Keratinocyte (primary cell): ENCODE results near the gene OR52I1. TPM values are rescaled to one million over a fixed set of nuclear protein-coding genes. Genes with fewer than 3 reads are reported as not detected.

Experiments
- DNase-seq: peaks from one replicate; pipeline ENCODE4 v3.0.0-alpha.2; 2011; ENCODE audit warnings: low read depth, missing footprints, low spot score
- FAIRE-seq: peaks from 2 replicates; lab custom pipeline; 2011; peaks lifted over from hg19 to GRCh38; lab: Jason Lieb, UNC
- H2AFZ ChIP-seq: 2 replicates; pipeline ENCODE4 v1.6.0; 2012; ENCODE audit warnings: low read length, control low read depth, inconsistent platforms; ENCODE audit not compliant: control insufficient read depth
- H3K27ac ChIP-seq: 2 replicates; pipeline ENCODE4 v1.5.1; 2011; ENCODE audit warnings: low read length; ENCODE audit not compliant: control insufficient read depth, insufficient read depth
- H3K27me3 ChIP-seq: 3 replicates; pipeline ENCODE4 v1.6.0; 2011; ENCODE audit warnings: low read length; ENCODE audit not compliant: control insufficient read depth, insufficient read depth; ENCODE audit errors: extremely low read depth
- H3K36me3 ChIP-seq, 2 experiments: 2 replicates in 1 of 2; 3 replicates in 1 of 2; pipeline ENCODE4 v1.5.1; 2011; ENCODE audit warnings: low read length in 2 of 2, mild to moderate bottlenecking in 1 of 2; ENCODE audit not compliant: control insufficient read depth in 2 of 2, insufficient read depth in 2 of 2; ENCODE audit errors: extremely low read depth in 1 of 2
- H3K4me1 ChIP-seq: 3 replicates; pipeline ENCODE4 v1.5.1; 2011; ENCODE audit warnings: low read length; ENCODE audit not compliant: control insufficient read depth, insufficient read depth; ENCODE audit errors: extremely low read depth
- H3K4me2 ChIP-seq: 3 replicates; pipeline ENCODE4 v1.6.0; 2011; ENCODE audit warnings: low read depth, low read length; ENCODE audit not compliant: control insufficient read depth, insufficient read depth; ENCODE audit errors: extremely low read depth
- H3K4me3 ChIP-seq, 3 experiments: fragments of 200-600 bp in 1 of 3; sonication (generic) in 1 of 3; 2 replicates in 2 of 3; 3 replicates in 1 of 3; pipeline ENCODE4 v1.5.1; 2011 to 2016; ENCODE audit warnings: low read length in 3 of 3, mild to moderate bottlenecking in 3 of 3, control low read depth in 2 of 3, inconsistent platforms in 1 of 3, low read depth in 1 of 3, mixed read lengths in 1 of 3, mixed run types in 1 of 3, moderate library complexity in 1 of 3; ENCODE audit not compliant: control insufficient read depth in 2 of 3, insufficient read depth in 2 of 3; ENCODE audit errors: extremely low read depth in 1 of 3
- H3K79me2 ChIP-seq: 2 replicates; pipeline ENCODE4 v1.6.0; 2012; ENCODE audit warnings: low read length; ENCODE audit not compliant: control insufficient read depth, insufficient read depth
- H3K9ac ChIP-seq: 3 replicates; pipeline ENCODE4 v1.6.0; 2011; ENCODE audit warnings: low read length; ENCODE audit not compliant: control insufficient read depth, insufficient read depth; ENCODE audit errors: extremely low read depth
- H3K9me1 ChIP-seq: 3 replicates; pipeline ENCODE4 v1.6.0; 2011; ENCODE audit warnings: low read length; ENCODE audit not compliant: control insufficient read depth, insufficient read depth; ENCODE audit errors: extremely low read depth
- H3K9me3 ChIP-seq: 2 replicates; pipeline ENCODE4 v1.5.1; 2012; ENCODE audit warnings: low read depth, low read length; ENCODE audit not compliant: control insufficient read depth
- H4K20me1 ChIP-seq: 3 replicates; pipeline ENCODE4 v1.6.0; 2011; ENCODE audit warnings: low read length; ENCODE audit not compliant: control insufficient read depth, insufficient read depth; ENCODE audit errors: extremely low read depth
- CTCF ChIP-seq, 3 experiments: IDR thresholded peaks in 1 of 3; conservative IDR thresholded peaks in 1 of 3; optimal IDR thresholded peaks in 1 of 3; 2 replicates in 2 of 3; 3 replicates in 1 of 3; pipeline versions ENCODE3 to v1.5.1; 2011; ENCODE audit warnings: low read length in 3 of 3, mild to moderate bottlenecking in 3 of 3, moderate library complexity in 2 of 3, control low read depth in 1 of 3, inconsistent platforms in 1 of 3; ENCODE audit not compliant: insufficient read depth in 2 of 3; ENCODE audit errors: extremely low read depth in 1 of 3
- EZH2 ChIP-seq: IDR thresholded peaks from one replicate; pipeline ENCODE4 v1.6.1; 2012; ENCODE audit warnings: inconsistent platforms, mild to moderate bottlenecking, low read length, moderate library complexity
- dilution Hi-C: fragments of 300-500 bp; cut with MboI; formaldehyde crosslinking; loops from one replicate; pipeline ENCODE4 v1.7.0; 2020; ENCODE audit warnings: low sequenced_read_pairs; ENCODE audit not compliant: extremely low pct_ligation_motif_present
- polyA plus RNA-seq, 5 experiments: library from polyadenylated mRNA; depleted of rRNA in 3 of 5; stranded (reverse) in 3 of 5; stranded (forward) in 1 of 5; unstranded in 1 of 5; fragments of >200 nt; gene quantifications; 1 replicate in 1 of 5; 2 replicates in 3 of 5; 3 replicates in 1 of 5; pipeline versions ENCODE4 v1.2.1 to v1.2.3, GENCODE V29; 2011 to 2012; ENCODE audit warnings: missing spikeins in 2 of 5, low read depth in 1 of 5, low replicate concordance in 1 of 5

Gene OR52I1
- polyA plus RNA-seq, 1 donor (not counting 4 experiments of a cell fraction or from before 2014, with no cell fraction given) = not detected

- Histone ChIP-seq H3K27me3 (no peaks in the 10 kb centered on the region), H3K9me1 (no peaks in the 10 kb centered on the region), H3K4me1 (no peaks in the 10 kb centered on the region), H4K20me1 (no peaks in the 10 kb centered on the region), H3K27ac (no peak overlapping the region), H3K36me3 (no peaks in the 10 kb centered on the region), H3K4me2 (no peak overlapping the region), H3K9ac (no peak overlapping the region), H3K9me3 (no peaks in the 10 kb centered on the region), H2AFZ (no peak overlapping the region), H3K79me2 (no peaks in the 10 kb centered on the region), H3K4me3 (no peak overlapping the region)
- dilution Hi-C loops = no loop called here
- no peak for FAIRE-seq
- no peak for TF ChIP-seq CTCF (optimal IDR thresholded peaks at IDR 0.05 in 1 of 3, IDR thresholded peaks at IDR 0.05 in 1 of 3, conservative IDR thresholded peaks at IDR 0.05 in 1 of 3; ENCODE audit: extremely low read depth in 1 of 3, insufficient read depth in 2 of 3, low read length in 3 of 3)
- no peak for TF ChIP-seq EZH2
- no peak for DNase-seq
These were observed 4.8 kb upstream of the OR52I1 start for GRCh38 chr11:4589017-4589416.

DNA sequence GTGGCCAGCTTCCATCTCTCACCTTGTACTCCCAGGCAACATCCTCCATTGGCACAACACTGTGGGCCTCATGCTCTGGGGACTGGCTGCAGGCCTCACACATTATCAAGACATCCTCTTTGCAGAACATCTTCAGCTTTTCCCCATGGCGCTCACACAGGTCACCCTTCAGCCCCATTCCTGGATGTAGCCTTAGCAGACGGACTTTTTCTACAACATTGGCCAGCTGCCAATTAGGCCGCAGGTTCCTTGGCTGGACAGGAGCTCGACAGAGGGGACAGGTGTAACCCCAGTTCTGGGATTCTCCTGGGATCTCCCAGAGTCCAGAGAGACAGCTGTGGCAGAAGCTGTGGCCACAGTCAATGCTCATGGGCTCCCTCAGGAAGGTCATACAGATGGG is 11.2 kb downstream of the OR52I1 start:
- H4K20me1 ChIP-seq = no peaks in the 10 kb centered on the region
- peaks cover 7% of the 10 kb centered on the region for H3K4me1 ChIP-seq
- no peak overlapping the region for H3K4me3 ChIP-seq
- no peaks in the 10 kb centered on the region for H3K9me1 ChIP-seq
- H3K9ac ChIP-seq = no peak overlapping the region
- H3K79me2 ChIP-seq = no peaks in the 10 kb centered on the region
- no peak overlapping the region for H2AFZ ChIP-seq
- H3K36me3 ChIP-seq = peaks cover 4 to 10% of the 10 kb centered on the region in 2 experiments
- H3K4me2 ChIP-seq = no peak overlapping the region
- no peak overlapping the region for H3K27ac ChIP-seq
- FAIRE-seq (no peak), DNase-seq (no peak)
- dilution Hi-C loops = no loop called here
- H3K27me3 ChIP-seq = no peaks in the 10 kb centered on the region
- no peak for TF ChIP-seq CTCF (optimal IDR thresholded peaks at IDR 0.05 in 1 of 3, IDR thresholded peaks at IDR 0.05 in 1 of 3, conservative IDR thresholded peaks at IDR 0.05 in 1 of 3; ENCODE audit: extremely low read depth in 1 of 3, insufficient read depth in 2 of 3, low read length in 3 of 3)
- no peaks in the 10 kb centered on the region for H3K9me3 ChIP-seq
